ENCODE data around the gene C1orf210.

Gene C1orf210

GRCh38 chr1:43285269-43285990 lies at the start of gene C1orf210:
TSS of gene C1orf210 (minus strand) at chr1:43285581. CDS start at chr1:43283270, 2,311 bp downstream.
- no peak for DNase-seq

- no peak for DNase-seq
Measured at GRCh38 chr1:43334453-43335205, 49.2 kb upstream of the C1orf210 start.

- DNase-seq, result no peak
Measured at GRCh38 chr1:43331688-43332087, 46.3 kb upstream of the C1orf210 start.

- no peak for DNase-seq
Measured at GRCh38 chr1:43329995-43330751, 44.8 kb upstream of the C1orf210 start.

DNA sequence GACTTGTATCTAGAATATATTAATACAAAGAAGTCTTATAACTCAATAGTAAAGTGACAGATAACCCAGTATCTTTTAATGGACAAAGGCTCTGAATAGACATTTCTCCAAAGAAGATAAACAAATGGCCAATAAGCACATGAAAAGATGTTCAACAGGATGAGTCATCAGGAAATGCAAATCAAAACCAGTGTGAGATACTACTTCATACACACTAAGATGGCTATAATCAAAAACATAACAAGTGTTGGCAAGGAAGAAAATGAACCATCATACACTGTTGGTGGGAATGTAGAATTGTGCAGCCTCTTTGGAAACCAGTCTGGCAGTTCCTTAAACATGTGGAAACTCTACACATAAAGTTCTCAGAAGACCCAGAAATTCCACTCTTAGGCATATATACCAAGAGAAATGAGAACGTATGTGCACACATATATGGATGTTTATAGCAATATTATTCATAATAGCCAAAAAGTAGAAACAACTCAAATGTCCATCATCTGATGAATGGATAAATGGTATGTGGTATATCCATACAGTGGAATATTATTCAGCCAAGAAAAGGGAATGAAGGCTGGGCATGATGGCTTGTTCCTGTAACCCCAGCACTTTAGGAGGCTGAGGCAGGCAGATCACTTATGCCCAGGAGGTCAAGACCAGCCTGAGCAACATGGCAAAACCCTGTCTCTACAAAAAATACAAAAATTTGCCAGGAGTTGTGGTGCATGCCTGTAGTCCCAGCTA lies 42.3 kb upstream of the C1orf210 start:
- DNase-seq, result no peak

- no peak for DNase-seq
Measured at GRCh38 chr1:43325381-43325780, 40.0 kb upstream of the C1orf210 start.

- DNase-seq, result peak; percentile 33
Measured at GRCh38 chr1:43324810-43325209, 39.4 kb upstream of the C1orf210 start.

DNA sequence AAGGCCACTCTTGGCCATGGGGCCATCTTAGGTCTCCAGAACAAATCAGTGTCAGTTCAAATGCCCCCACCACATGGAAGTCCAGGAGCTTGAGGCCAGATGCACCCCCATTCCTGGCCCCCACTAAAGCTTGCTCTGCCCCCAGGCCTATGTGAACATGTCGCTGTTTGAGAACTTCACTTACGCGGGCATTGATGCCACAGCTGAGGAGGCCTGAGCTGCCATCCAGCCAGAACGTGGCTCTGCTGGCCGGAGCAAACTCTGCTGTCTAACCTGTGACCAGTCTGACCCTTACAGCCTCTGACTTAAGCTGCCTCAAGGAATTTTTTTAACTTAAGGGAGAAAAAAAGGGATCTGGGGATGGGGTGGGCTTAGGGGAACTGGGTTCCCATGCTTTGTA lies 37.1 kb upstream of the C1orf210 start:
- DNase-seq, result no peak

- no peak for DNase-seq
Measured at GRCh38 chr1:43321331-43321891, 36.0 kb upstream of the C1orf210 start.

DNA sequence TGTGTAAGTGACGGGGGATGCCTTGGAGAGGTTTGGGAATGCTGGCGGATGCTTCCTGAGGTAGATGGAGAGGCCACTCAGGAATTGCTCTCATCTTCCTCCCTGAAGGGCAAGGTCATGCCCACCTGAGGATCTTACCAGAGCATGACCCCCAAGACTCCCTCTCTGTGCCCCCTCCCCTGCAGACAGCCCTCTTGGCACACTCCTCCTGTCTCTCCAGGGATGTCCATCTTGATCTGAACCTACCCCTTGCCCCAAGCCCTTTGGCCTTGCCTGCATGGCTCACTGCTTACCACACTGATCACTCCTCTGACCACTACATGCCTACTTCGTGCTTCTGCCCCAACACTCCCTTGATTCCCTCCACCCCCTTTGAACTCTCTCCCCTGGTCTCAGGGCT lies 34.4 kb upstream of the C1orf210 start:
- DNase-seq, result no peak

DNA sequence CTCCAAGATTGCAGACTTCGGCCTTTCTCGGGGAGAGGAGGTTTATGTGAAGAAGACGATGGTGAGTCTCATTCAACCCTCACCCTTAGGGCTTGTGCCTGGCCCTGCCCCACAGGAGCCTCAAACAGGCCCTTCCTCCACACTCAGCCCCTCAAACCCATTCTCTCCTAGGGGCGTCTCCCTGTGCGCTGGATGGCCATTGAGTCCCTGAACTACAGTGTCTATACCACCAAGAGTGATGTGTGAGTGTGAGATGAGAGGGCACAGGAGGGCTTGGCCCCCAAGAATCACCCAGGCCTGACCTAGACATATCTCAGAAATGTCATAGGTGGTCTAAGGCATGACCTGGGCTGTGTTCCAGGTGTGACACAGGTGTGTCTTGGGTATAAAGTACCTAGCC lies 33.9 kb upstream of the C1orf210 start:
- DNase-seq, result no peak

DNA sequence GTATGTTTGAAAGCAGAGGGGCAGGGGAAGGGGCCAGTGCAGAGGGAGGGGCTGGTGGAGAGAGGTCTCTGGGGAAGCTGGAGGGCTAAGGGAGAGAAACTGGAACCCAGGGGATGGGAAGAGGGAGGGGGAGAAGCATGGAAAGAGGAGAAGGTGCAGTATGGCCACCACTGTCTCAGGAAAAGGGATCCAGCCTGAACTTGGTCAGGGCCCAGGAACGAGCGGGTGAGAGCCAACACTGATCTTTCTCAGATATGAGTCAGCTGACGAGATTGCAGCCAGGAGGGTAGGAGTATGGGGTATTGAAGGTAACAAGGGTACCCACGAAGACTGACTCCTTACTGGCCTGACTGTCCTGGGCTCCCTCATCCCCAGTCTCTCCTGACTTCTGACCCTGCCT lies 33.5 kb upstream of the C1orf210 start:
- DNase-seq, result no peak

DNA sequence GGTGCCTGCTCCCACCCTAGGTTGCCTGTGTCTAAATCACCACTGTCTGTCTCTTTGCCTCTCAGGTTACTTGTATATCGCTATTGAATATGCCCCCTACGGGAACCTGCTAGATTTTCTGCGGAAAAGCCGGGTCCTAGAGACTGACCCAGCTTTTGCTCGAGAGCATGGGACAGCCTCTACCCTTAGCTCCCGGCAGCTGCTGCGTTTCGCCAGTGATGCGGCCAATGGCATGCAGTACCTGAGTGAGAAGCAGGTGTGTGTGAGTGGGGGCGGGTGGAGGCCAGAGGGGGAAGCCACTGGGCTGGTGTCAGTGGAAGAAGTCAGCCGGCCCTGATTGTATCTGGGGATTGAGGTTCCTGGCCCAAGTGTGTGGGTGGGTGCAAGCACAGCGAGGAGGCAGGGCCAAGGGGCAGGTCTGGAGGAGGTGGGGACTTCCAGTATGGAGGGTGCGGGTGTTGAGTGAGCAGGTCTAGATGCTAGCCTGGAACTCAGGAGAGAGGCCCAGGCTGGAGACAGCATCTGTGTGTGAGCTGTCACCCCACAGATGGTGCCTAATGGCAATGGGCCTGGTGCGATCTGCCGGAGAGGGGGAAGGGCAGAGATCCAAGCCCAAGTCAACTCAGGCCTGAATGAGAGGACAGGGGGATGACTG lies 32.6 kb upstream of the C1orf210 start:
- DNase-seq, result no peak

DNA sequence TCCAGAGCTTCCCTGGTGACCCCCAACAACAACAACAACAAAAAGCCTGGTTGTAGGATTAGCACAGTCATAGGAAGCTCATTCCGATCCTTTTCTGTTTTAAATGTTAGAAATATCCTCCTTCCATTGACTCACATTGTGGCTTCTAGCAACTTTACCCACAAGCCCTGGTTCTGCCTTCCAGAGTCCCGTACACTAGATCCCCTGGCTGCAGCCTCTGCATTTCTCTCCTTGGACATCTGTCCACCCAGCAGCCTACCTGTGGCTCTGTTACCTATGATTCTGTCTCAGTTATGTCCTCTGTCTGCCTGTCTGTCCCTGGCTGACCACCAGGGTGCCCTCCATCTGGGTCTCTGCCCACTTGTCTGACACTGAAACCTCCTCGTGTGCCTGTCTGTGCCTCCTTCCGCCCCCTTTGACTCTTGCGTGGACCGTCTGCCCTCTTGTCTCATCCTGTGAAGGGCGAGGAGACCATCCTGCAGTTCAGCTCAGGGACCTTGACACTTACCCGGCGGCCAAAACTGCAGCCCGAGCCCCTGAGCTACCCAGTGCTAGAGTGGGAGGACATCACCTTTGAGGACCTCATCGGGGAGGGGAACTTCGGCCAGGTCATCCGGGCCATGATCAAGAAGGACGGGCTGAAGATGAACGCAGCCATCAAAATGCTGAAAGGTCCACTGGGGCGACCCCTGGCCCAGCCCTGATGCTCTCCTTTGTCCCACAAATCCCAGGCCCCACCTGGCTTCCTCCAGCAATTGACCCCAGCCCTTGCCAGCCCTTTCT lies 31.5 kb upstream of the C1orf210 start:
- DNase-seq, result no peak

DNA sequence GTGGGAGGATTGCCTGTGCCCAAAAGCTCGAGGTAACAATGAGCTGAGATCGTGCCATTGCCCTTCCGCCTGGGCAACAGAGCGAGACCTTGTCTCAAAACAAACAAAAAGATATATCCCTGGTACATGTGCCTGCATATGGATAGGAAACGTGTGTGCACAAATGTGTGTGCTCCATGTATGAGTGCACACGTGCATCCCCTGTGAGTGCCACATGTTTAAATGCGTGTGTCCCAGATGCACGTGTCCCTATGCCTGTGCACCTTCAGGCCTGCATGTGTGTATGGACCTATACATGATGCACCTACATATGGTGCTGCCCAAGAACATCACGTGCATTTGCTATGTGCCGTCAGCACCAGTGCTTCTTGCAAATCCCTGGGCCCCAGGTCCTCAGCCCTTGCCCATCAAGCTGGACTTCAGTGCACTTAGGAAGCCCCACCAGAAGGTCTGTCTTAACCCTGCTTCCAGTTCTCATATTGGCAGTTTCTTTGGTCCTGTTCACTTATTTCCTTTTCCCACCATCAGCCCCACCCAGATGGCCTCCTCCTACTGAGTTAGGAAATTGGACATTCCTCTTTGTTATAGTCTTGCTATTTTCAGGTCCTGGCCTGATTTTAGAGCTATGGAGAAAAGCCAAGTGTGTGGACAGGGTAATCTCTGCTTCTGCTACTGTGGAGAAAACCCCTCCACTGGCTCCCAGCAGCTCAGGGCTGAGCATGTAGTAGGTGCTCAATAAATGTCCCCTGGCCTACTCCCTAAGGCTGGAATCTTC lies 30.8 kb upstream of the C1orf210 start:
- no peak for DNase-seq

DNA sequence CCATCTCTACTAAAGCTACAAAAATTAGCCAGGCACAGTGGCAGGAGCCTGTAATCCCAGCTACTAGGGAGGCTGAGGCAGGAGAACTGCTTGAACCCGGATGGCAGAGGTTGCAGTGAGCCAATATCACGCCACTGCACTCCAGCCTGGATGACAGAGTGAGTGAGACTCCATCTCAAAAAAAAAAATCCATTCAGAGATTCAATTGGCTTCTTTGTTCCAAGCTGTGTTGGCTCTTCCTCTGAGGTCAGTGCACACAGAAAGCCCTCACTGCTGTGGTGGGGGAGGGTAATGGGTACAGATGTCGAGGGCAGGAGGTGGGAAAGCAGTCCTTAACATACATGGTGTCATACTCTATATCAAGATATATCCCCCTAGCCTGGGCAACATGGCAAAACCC lies 30.1 kb upstream of the C1orf210 start:
- DNase-seq, result no peak

- DNase-seq, result no peak
Measured at GRCh38 chr1:43314233-43314632, 28.9 kb upstream of the C1orf210 start.

- DNase-seq, result no peak
Measured at GRCh38 chr1:43313771-43314170, 28.4 kb upstream of the C1orf210 start.

GRCh38 chr1:43312663-43313515 lies 27.5 kb upstream of the C1orf210 start:
- DNase-seq, result no peak
